ENCODE results near the gene UCK2.

- TF ChIP-seq TARDBP (IDR thresholded peaks at IDR 0.05) (no peak), SP1 (IDR thresholded peaks at IDR 0.05) (no peak), LEF1 (IDR thresholded peaks at IDR 0.05; ENCODE audit: borderline replicate concordance) (no peak), CTBP1 (IDR thresholded peaks at IDR 0.05; ENCODE audit: borderline replicate concordance) (no peak), ELF4 (IDR thresholded peaks at IDR 0.05) (no peak), L3MBTL2 (conservative IDR thresholded peaks at IDR 0.05) (no peak), HDGF (IDR thresholded peaks at IDR 0.05; ENCODE audit: borderline replicate concordance) (no peak), SUZ12 (IDR thresholded peaks at IDR 0.05) (no peak), BHLHE40 (IDR thresholded peaks at IDR 0.05; ENCODE audit: borderline replicate concordance) (no peak), ZNF384 (IDR thresholded peaks at IDR 0.05) (no peak), FOXM1 (IDR thresholded peaks at IDR 0.05; ENCODE audit: borderline replicate concordance) (no peak)
Observed at GRCh38 chr1:165915932-165916348, 88.5 kb downstream of the UCK2 start.

Measured in HEK293T (cell line).